Endothelial cell of coronary artery (primary cell): Measurements from ENCODE around the gene FAM167B. TPM values are rescaled to one million over a fixed set of nuclear protein-coding genes. Genes with fewer than 3 reads are reported as not detected.

Experiments used
- total RNA-seq: library from RNA; depleted of rRNA; stranded (reverse); fragments of >200 nt; gene quantifications from 2 replicates; pipeline ENCODE4 v1.2.3, GENCODE V29; 2014

FAM167B gene
- 1.7 and 9.8 TPM in 2 replicates for total RNA-seq

DNA sequence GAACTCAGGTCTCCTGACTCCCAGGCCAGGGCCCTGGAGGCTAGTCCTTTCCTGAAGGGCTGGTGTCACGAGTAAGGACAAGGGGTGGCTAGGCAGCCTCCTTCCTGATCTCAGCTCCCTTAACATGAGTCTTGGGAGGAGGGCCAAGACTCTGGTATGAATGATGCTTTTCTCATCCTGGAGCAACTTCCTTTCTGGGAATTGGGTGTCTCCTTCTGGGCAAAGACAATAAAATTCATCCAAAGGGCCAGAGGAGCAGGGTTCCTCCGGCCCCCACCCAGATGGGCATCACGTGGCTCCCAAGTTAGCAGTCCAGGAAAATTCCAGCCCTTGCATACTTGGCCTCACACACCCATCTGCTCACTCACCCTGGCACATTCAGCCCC lies at the start of gene FAM167B:
Gene FAM167B (plus strand): TSS at position 335 of the 386 bp plus-strand sequence. CDS start 200 bp downstream, outside the sequence.

GRCh38 chr1:32200226-32201010 lies 46.6 kb upstream of the FAM167B start, which contains the start of gene CCDC28B:
Gene CCDC28B, plus strand, starts transcription at chr1:32200595. Its CDS starts 1,341 bp downstream, at chr1:32201936.

GRCh38 chr1:32205401-32206370 lies 41.3 kb upstream of the FAM167B start, which contains the start of gene IQCC:
Gene IQCC, plus strand, starts transcription at chr1:32205671. Its CDS starts 11 bp downstream, at chr1:32205682.

GRCh38 chr1:32208891-32209328 lies 38.1 kb upstream of the FAM167B start, which contains the start of gene DCDC2B:
Gene DCDC2B, plus strand, starts transcription at chr1:32209089. Its CDS starts 5 bp downstream, at chr1:32209094.

GRCh38 chr1:32221980-32222755 lies 24.9 kb upstream of the FAM167B start, which contains the start of the genes EIF3I and TMEM234:
Gene EIF3I, plus strand, starts transcription at chr1:32222407. Its CDS starts 35 bp downstream, at chr1:32222442.
Gene TMEM234, minus strand, starts transcription at chr1:32222353. Its CDS starts 31 bp downstream, at chr1:32222322.

GRCh38 chr1:32250893-32251716 lies 4.1 kb downstream of the FAM167B start, which contains the start of gene LCK:
Gene LCK, plus strand, starts transcription at chr1:32251265. Its CDS starts 23,065 bp downstream, at chr1:32274330.

DNA sequence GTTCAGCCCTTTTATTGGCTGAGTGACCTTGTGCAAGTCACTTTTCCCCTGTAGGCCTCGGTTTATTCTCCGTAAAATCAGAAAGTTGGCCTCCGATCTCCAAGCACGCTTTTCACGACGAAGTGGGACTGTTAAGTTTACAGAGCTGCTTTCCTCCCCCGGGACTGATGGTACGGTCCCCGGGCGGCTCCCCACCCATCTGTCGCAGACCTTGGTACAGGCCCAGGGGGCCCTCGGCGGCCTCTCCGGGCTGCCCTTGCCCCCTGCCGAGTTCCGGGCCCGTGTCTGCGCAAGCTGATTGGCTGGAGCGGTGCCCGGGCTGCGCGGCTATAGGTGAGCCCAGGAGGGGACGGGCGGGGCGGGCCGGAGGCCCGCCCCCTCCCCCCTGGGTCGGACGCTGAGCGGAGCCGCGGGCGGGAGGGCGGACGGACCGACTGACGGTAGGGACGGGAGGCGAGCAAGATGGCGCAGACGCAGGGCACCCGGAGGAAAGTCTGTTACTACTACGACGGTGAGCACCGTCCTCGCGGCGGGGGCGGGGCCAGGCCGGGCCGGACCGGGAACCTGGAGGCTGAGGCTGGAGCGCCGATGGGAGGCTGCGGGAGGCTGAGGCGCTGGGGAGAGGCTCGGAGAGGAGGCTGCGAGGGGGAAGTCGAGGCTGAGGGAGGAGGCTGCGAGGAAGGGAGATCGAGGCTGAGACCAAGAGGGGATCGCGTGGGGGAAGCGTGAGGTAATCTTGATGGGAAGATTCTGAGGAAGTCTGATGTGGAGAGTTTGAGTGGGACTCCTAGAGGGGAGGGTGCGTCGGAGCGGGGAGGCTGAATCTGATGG lies 44.9 kb downstream of the FAM167B start, which contains the start of gene HDAC1:
Gene HDAC1 (plus strand): TSS at position 376 of the 831 bp plus-strand sequence. CDS start 87 bp downstream, at position 463.

Other genes with a start within 250 kb of the FAM167B start
- 53.1 and 68.0 TPM in 2 replicates for gene KHDRBS1, start 233.4 kb upstream of the FAM167B start, total RNA-seq
- gene TMEM39B, start 174.3 kb upstream of the FAM167B start, total RNA-seq: 10.6 and 11.8 TPM in 2 replicates
- gene KPNA6, start 139.2 kb upstream of the FAM167B start, total RNA-seq: 28.3 and 32.8 TPM in 2 replicates
- gene TXLNA, start 67.5 kb upstream of the FAM167B start, total RNA-seq: 69.9 and 73.1 TPM in 2 replicates
- 18.3 and 20.1 TPM in 2 replicates for gene CCDC28B, start 46.6 kb upstream of the FAM167B start, total RNA-seq
- 1.3 and 1.4 TPM in 2 replicates for gene IQCC, start 41.6 kb upstream of the FAM167B start, total RNA-seq
- gene DCDC2B, start 38.1 kb upstream of the FAM167B start, total RNA-seq: not detected in 2 replicates
- 12.7 and 16.3 TPM in 2 replicates for gene TMEM234, start 24.9 kb upstream of the FAM167B start, total RNA-seq
- 313 and 378 TPM in 2 replicates for gene EIF3I, start 24.8 kb upstream of the FAM167B start, total RNA-seq
- gene LCK, start 4.0 kb downstream of the FAM167B start, total RNA-seq: 0.09 TPM in 1 of 2 replicates, not detected in the other
- gene HDAC1, start 44.9 kb downstream of the FAM167B start, total RNA-seq: 118 and 146 TPM in 2 replicates
- 76.6 and 108 TPM in 2 replicates for gene MARCKSL1, start 89.0 kb downstream of the FAM167B start, total RNA-seq
- 0.81 and 1.6 TPM in 2 replicates for gene FAM229A, start 115.3 kb downstream of the FAM167B start, total RNA-seq
- 0.18 and 0.19 TPM in 2 replicates for gene TSSK3, start 115.3 kb downstream of the FAM167B start, total RNA-seq
- 41.4 and 55.3 TPM in 2 replicates for gene BSDC1, start 147.2 kb downstream of the FAM167B start, total RNA-seq
- under 0.01 TPM in 2 replicates for gene ZBTB8B, start 217.8 kb downstream of the FAM167B start, total RNA-seq